ENCODE measurements around the gene OR5B2. TPM values are rescaled to one million over a fixed set of nuclear protein-coding genes. Genes with fewer than 3 reads are reported as not detected.
"Not testable (repeated sequence)": the region's sequence is repeated elsewhere in the genome, so short reads cannot be mapped to it uniquely, and the experiment has no call there.

Gene OR5B2
- total and polyA plus RNA-seq, 2 experiments from 2014 or later = not detected

GRCh38 chr11:58399622-58400021, 28.3 kb downstream of the OR5B2 start:
- H3K4me1 ChIP-seq (ENCODE audit: insufficient read depth); H3K79me2 ChIP-seq (replicated peaks; ENCODE audit: insufficient read depth); H3K27me3 ChIP-seq (ENCODE audit: insufficient read depth); H3K9me3 Mint-ChIP-seq; H4K20me1 ChIP-seq (replicated peaks; ENCODE audit: insufficient read depth); H3K27ac Mint-ChIP-seq; H3K4me3 Mint-ChIP-seq; H3K4me1 Mint-ChIP-seq; H3K4me2 ChIP-seq; H3K9me2 ChIP-seq (ENCODE audit: insufficient read depth); H3K27ac ChIP-seq (ENCODE audit: low read depth); H3F3A ChIP-seq (replicated peaks; ENCODE audit: low read depth); H3K4me3 ChIP-seq; H3K27me3 Mint-ChIP-seq (ENCODE audit: insufficient read depth, low read depth, poor library complexity); H3K36me3 Mint-ChIP-seq (ENCODE audit: low read depth); H3K36me3 ChIP-seq (ENCODE audit: insufficient read depth); DNase-seq (ENCODE audit: low spot score); H2AFZ ChIP-seq; ATAC-seq: not testable (repeated sequence)

- DNase-seq (ENCODE audit: low spot score) (no peak), ATAC-seq (no peak)
- Histone ChIP-seq H3K79me2 (replicated peaks; ENCODE audit: insufficient read depth) (no peaks in the 10 kb centered on the region), H2AFZ (no peak overlapping the region), H3K4me2 (no peak overlapping the region), H3K4me1 (ENCODE audit: insufficient read depth) (no peaks in the 10 kb centered on the region), H3K9me2 (ENCODE audit: insufficient read depth) (no peaks in the 10 kb centered on the region), H4K20me1 (replicated peaks; ENCODE audit: insufficient read depth) (no peaks in the 10 kb centered on the region), H3K27me3 (ENCODE audit: insufficient read depth) (no peaks in the 10 kb centered on the region), H3K27ac (ENCODE audit: low read depth) (no peak overlapping the region), H3F3A (replicated peaks; ENCODE audit: low read depth) (no peaks in the 10 kb centered on the region), H3K4me3 (no peak overlapping the region), H3K36me3 (ENCODE audit: insufficient read depth) (no peaks in the 10 kb centered on the region)
- H3K36me3 Mint-ChIP-seq (ENCODE audit: low read depth) = 0 out of 3 replicates have a peak, but pooled peaks cover 2% of the 10 kb centered on the region
- H3K9me3 Mint-ChIP-seq = peaks cover 13% of the 10 kb centered on the region
- H3K4me1 Mint-ChIP-seq = no peaks in the 10 kb centered on the region
- no peak for TF ChIP-seq ZNF462 (CRISPR knock-in tag; IDR thresholded peaks at IDR 0.05)
- no peak for TF ChIP-seq ZNF331 (CRISPR knock-in tag; IDR thresholded peaks at IDR 0.05; ENCODE audit: low read depth)
- H3K27me3 Mint-ChIP-seq (ENCODE audit: insufficient read depth, low read depth, poor library complexity) = no peaks in the 10 kb centered on the region
- no peak overlapping the region for H3K27ac Mint-ChIP-seq
- no peak overlapping the region for H3K4me3 Mint-ChIP-seq
These were observed 32.3 kb downstream of the OR5B2 start for GRCh38 chr11:58395581-58395980.
